Tibial nerve (tissue), 4 donors: ENCODE results near the gene DISC1.

Experiments
- EP300 ChIP-seq, 2 donors: sonication (generic); formaldehyde crosslinking; IDR thresholded peaks; one replicate each; pipeline ENCODE4 v1.6.1; 2017; ENCODE audit warnings: antibody characterized with exemption in 2 of 2, mild to moderate bottlenecking in 1 of 2
- POLR2A ChIP-seq, 2 donors: fragments of 450-650 bp; IDR thresholded peaks; one replicate each; pipeline ENCODE4 v1.6.1; 2017; ENCODE audit warnings: antibody characterized with exemption in 2 of 2, mild to moderate bottlenecking in 2 of 2, moderate library complexity in 2 of 2
- TF ChIP-seq, protein P1 (sequence below), 5 experiments: fragments of 200-600 bp in 3 of 5; fragments of 450-650 bp in 2 of 5; sonication (generic) in 3 of 5; IDR thresholded peaks; one replicate each; pipeline ENCODE4 v1.5.1; 2016 to 2019; ENCODE audit warnings: antibody characterized with exemption in 5 of 5, mild to moderate bottlenecking in 3 of 5, moderate library complexity in 2 of 5

DNA sequence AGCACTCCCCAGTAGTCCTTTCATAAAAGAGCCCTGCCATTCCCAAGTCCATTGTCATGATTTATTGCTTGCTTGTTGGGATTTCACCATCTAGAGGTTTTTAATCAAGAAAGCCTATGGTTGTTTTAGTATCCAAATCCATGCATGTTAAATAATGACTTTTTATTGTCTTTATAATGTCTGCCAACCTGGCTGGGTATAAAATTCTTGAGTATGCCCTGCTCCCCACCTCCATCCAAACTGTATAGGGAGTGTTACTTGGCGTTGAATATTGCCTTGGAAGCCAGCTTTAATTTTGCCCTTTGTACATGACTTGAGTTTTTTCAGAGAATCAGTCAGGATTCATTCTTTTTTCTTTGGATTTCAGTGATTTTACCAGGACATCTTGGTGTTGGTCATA is 44.2 kb downstream of the DISC1 start:
- TF ChIP-seq, protein P1, sequence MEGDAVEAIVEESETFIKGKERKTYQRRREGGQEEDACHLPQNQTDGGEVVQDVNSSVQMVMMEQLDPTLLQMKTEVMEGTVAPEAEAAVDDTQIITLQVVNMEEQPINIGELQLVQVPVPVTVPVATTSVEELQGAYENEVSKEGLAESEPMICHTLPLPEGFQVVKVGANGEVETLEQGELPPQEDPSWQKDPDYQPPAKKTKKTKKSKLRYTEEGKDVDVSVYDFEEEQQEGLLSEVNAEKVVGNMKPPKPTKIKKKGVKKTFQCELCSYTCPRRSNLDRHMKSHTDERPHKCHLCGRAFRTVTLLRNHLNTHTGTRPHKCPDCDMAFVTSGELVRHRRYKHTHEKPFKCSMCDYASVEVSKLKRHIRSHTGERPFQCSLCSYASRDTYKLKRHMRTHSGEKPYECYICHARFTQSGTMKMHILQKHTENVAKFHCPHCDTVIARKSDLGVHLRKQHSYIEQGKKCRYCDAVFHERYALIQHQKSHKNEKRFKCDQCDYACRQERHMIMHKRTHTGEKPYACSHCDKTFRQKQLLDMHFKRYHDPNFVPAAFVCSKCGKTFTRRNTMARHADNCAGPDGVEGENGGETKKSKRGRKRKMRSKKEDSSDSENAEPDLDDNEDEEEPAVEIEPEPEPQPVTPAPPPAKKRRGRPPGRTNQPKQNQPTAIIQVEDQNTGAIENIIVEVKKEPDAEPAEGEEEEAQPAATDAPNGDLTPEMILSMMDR (IDR thresholded peaks at IDR 0.05), result no peak
- no peak for TF ChIP-seq POLR2A (IDR thresholded peaks at IDR 0.05)
- no peak for TF ChIP-seq EP300 (IDR thresholded peaks at IDR 0.05)
